NCI-H1417 (cell line): ENCODE data around the gene LUZP2.

Source experiments
- DNase-seq, 3 experiments: peaks; one replicate each; lab custom pipeline; 2025; lab: John Stamatoyannopoulos, UW

LUZP2 gene

GRCh38 chr11:24567380-24567779 lies 70.5 kb downstream of the LUZP2 start:
- DNase-seq: no peak

- DNase-seq: peak in 1 of 3 experiments; percentile 34
These were observed 75.5 kb downstream of the LUZP2 start for GRCh38 chr11:24572376-24572775.

GRCh38 chr11:24574461-24574860 lies 77.6 kb downstream of the LUZP2 start:
- DNase-seq: no peak

GRCh38 chr11:24575392-24575791 lies 78.5 kb downstream of the LUZP2 start:
- no peak for DNase-seq

- DNase-seq: no peak
These were observed 88.3 kb downstream of the LUZP2 start for GRCh38 chr11:24585192-24585591.

GRCh38 chr11:24587635-24588034 lies 90.8 kb downstream of the LUZP2 start:
- DNase-seq: no peak

GRCh38 chr11:24588081-24588480 lies 91.2 kb downstream of the LUZP2 start:
- DNase-seq: no peak

- DNase-seq: peak in 1 of 3 experiments; percentile 8
These were observed 92.2 kb downstream of the LUZP2 start for GRCh38 chr11:24589064-24589463.

GRCh38 chr11:24591283-24591682 lies 94.4 kb downstream of the LUZP2 start:
- no peak for DNase-seq

- DNase-seq: no peak
These were observed 95.5 kb downstream of the LUZP2 start for GRCh38 chr11:24592360-24592759.

GRCh38 chr11:24593332-24593731 lies 96.5 kb downstream of the LUZP2 start:
- DNase-seq: no peak

GRCh38 chr11:24594401-24594800 lies 97.5 kb downstream of the LUZP2 start:
- DNase-seq: no peak

GRCh38 chr11:24598641-24599040 lies 101.8 kb downstream of the LUZP2 start:
- DNase-seq: peak in 1 of 3 experiments; percentile 20

- peak in 1 of 3 experiments; percentile 5 for DNase-seq
These were observed 112.6 kb downstream of the LUZP2 start for GRCh38 chr11:24609192-24610119.

GRCh38 chr11:24615451-24616160 lies 118.8 kb downstream of the LUZP2 start:
- DNase-seq: no peak

GRCh38 chr11:24617856-24618255 lies 121.0 kb downstream of the LUZP2 start:
- DNase-seq: no peak

- no peak for DNase-seq
These were observed 123.0 kb downstream of the LUZP2 start for GRCh38 chr11:24619900-24620299.

- DNase-seq: no peak
These were observed 125.4 kb downstream of the LUZP2 start for GRCh38 chr11:24622262-24622661.

- DNase-seq: no peak
These were observed 126.3 kb downstream of the LUZP2 start for GRCh38 chr11:24623121-24623520.

GRCh38 chr11:24624432-24624831 lies 127.6 kb downstream of the LUZP2 start:
- no peak for DNase-seq

- peak in 1 of 3 experiments; percentile 70 for DNase-seq
These were observed 129.1 kb downstream of the LUZP2 start for GRCh38 chr11:24625975-24626374.

GRCh38 chr11:24628224-24628776 lies 131.4 kb downstream of the LUZP2 start:
- no peak for DNase-seq
